ENCODE measurements around the gene TMEM244. TPM values are rescaled to one million over a fixed set of nuclear protein-coding genes. Genes with fewer than 3 reads are reported as not detected.
"Not testable (repeated sequence)": the region's sequence is repeated elsewhere in the genome, so short reads cannot be mapped to it uniquely, and the experiment has no call there.

The TMEM244 gene
- total and polyA plus RNA-seq, 2 donors: not detected

DNA sequence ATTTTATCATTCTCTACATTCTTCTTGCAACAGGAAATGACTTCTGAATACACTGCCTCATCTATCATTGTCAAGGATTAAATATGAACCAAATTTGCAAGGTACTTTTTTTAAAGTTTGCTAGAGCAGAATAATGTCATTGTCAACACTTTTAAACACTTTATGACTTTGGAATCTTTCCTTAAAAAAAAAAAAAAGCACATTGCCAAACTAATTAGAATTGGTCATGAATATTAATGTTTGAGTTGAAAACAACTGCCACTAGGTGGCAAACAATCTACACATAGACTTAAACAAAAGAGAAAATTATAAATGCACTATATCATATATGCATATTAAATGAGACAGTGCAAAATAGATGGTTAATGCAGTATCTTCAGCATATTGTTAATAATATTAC, 32.5 kb upstream of the TMEM244 start:
- no peaks in the 10 kb centered on the region for H3K4me1 ChIP-seq (ENCODE audit: control insufficient read depth in 2 of 2, insufficient read depth in 2 of 2, low read length in 2 of 2)

GRCh38 chr6:129890701-129891100, 29.6 kb upstream of the TMEM244 start:
- Histone ChIP-seq H3K36me3 (ENCODE audit: control insufficient read depth in 2 of 2, insufficient read depth in 2 of 2, low read length in 1 of 2) (no peaks in the 10 kb centered on the region), H3K4me1 (ENCODE audit: control insufficient read depth in 2 of 2, insufficient read depth in 2 of 2, low read length in 2 of 2) (no peaks in the 10 kb centered on the region), H3K27ac (ENCODE audit: low read depth in 1 of 2, low read length in 1 of 2) (no peak overlapping the region), H3K9me3 (ENCODE audit: control insufficient read depth in 2 of 2, insufficient read depth in 1 of 2, low read length in 1 of 2) (peaks cover 0 to 3% of the 10 kb centered on the region in 2 donors), H3K27me3 (ENCODE audit: control insufficient read depth in 2 of 2, insufficient read depth in 1 of 2, low read length in 1 of 2) (no peaks in the 10 kb centered on the region), H3K4me3 (ENCODE audit: low read length in 2 of 2) (no peak overlapping the region)
- 92% methylated on average over 4 of the region's 4 CpGs for WGBS
- no peak for DNase-seq (ENCODE audit: low read depth in 6 of 9, low spot score in 9 of 9)

More for the DNA sequence above, 32.5 kb upstream of the TMEM244 start:
- Histone ChIP-seq H3K9me3 (ENCODE audit: control insufficient read depth in 2 of 2, insufficient read depth in 1 of 2, low read length in 1 of 2) (no peaks in the 10 kb centered on the region), H3K36me3 (ENCODE audit: control insufficient read depth in 2 of 2, insufficient read depth in 2 of 2, low read length in 1 of 2) (no peaks in the 10 kb centered on the region), H3K27me3 (ENCODE audit: control insufficient read depth in 2 of 2, insufficient read depth in 1 of 2, low read length in 1 of 2) (no peaks in the 10 kb centered on the region), H3K4me3 (ENCODE audit: low read length in 2 of 2) (no peak overlapping the region), H3K27ac (ENCODE audit: low read depth in 1 of 2, low read length in 1 of 2) (no peak overlapping the region)
- DNase-seq (ENCODE audit: low read depth in 6 of 9, low spot score in 9 of 9): peak in 3 of 9 donors; percentile 13 to 35 (median 17)

GRCh38 chr6:129890164-129890563, 29.0 kb upstream of the TMEM244 start:
- DNase-seq (ENCODE audit: low read depth in 6 of 9, low spot score in 9 of 9): peak in 2 of 9 donors; percentile 6 to 15
- H3K4me1 ChIP-seq (ENCODE audit: control insufficient read depth in 2 of 2, insufficient read depth in 2 of 2, low read length in 2 of 2): no peaks in the 10 kb centered on the region
- no peaks in the 10 kb centered on the region for H3K36me3 ChIP-seq (ENCODE audit: control insufficient read depth in 2 of 2, insufficient read depth in 2 of 2, low read length in 1 of 2)
- H3K27me3 ChIP-seq (ENCODE audit: control insufficient read depth in 2 of 2, insufficient read depth in 1 of 2, low read length in 1 of 2): no peaks in the 10 kb centered on the region
- no peak overlapping the region for H3K4me3 ChIP-seq (ENCODE audit: low read length in 2 of 2)
- WGBS: 60% methylated on average over 2 of the region's 2 CpGs
- H3K9me3 ChIP-seq (ENCODE audit: control insufficient read depth in 2 of 2, insufficient read depth in 1 of 2, low read length in 1 of 2): peaks cover 0 to 3% of the 10 kb centered on the region in 2 donors
- H3K27ac ChIP-seq (ENCODE audit: low read depth in 1 of 2, low read length in 1 of 2): no peak overlapping the region

DNA sequence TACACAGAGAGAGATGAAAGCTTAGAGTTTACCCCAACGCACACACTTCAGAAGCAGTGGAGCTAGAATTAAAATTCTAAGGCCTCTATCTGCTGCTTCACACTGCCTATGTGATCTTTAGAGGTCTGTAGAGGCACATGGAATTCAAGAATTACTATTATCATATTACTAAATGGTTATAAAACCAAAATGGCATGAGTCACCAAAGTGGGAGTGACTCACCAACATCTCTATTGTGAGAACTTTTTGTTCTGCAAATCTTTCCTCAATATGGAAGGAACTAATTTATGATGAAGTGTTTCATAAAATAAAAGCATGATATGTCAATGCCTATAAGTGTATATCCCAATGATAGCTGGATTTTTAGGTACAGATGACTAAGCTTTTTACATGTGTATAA, 28.5 kb upstream of the TMEM244 start:
- WGBS: 84% methylated on average over 1 of the region's 1 CpG
- peaks cover 0 to 3% of the 10 kb centered on the region in 2 donors for H3K9me3 ChIP-seq (ENCODE audit: control insufficient read depth in 2 of 2, insufficient read depth in 1 of 2, low read length in 1 of 2)
- no peak for DNase-seq (ENCODE audit: low read depth in 6 of 9, low spot score in 9 of 9)
- H3K4me3 ChIP-seq (ENCODE audit: low read length in 2 of 2): no peak overlapping the region
- no peaks in the 10 kb centered on the region for H3K27me3 ChIP-seq (ENCODE audit: control insufficient read depth in 2 of 2, insufficient read depth in 1 of 2, low read length in 1 of 2)
- H3K27ac ChIP-seq (ENCODE audit: low read depth in 1 of 2, low read length in 1 of 2): no peak overlapping the region
- H3K4me1 ChIP-seq (ENCODE audit: control insufficient read depth in 2 of 2, insufficient read depth in 2 of 2, low read length in 2 of 2): no peaks in the 10 kb centered on the region
- no peaks in the 10 kb centered on the region for H3K36me3 ChIP-seq (ENCODE audit: control insufficient read depth in 2 of 2, insufficient read depth in 2 of 2, low read length in 1 of 2)

DNA sequence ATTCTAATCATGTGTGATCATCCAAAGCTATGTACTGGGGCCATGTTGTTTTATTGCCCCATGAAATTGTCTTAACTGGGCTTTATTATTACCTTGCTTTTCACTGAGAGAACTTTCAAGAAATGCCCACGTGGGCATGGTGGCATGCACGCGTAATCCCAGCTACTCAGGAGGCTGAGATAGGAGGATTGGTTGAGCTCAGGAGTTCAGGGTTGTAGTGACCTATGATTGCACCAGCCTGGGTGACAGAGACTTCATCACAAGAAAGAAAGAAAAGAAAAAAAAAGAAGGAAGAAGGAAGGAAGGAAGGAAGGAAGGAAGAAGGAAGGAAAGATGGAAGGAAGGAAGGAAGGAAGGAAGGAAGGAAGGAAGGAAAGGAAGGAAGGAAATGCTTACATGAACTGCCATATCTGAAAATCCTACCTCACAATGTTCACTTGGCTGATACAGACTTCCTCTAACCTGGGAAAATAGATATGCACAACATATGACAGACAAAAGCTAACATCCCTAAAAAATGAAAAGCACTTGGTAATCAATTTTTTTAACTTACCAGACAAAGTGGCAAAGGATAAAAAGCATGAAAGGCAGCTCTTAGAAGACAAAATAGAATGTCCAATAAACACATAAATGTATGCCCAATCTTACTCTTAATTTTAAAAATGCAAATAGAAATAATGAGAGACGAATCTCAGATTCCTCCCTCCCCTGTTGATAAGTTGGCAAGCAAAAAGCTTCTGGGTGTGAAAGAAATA, 25.5 kb upstream of the TMEM244 start:
- H3K36me3 ChIP-seq (ENCODE audit: control insufficient read depth in 2 of 2, insufficient read depth in 2 of 2, low read length in 1 of 2): no peaks in the 10 kb centered on the region
- H3K4me1 ChIP-seq (ENCODE audit: control insufficient read depth in 2 of 2, insufficient read depth in 2 of 2, low read length in 2 of 2): peaks cover 3 to 4% of the 10 kb centered on the region in 2 donors
- no peak overlapping the region for H3K27ac ChIP-seq (ENCODE audit: low read depth in 1 of 2, low read length in 1 of 2)
- no peak for DNase-seq (ENCODE audit: low read depth in 6 of 9, low spot score in 9 of 9)
- H3K27me3 ChIP-seq (ENCODE audit: control insufficient read depth in 2 of 2, insufficient read depth in 1 of 2, low read length in 1 of 2): no peaks in the 10 kb centered on the region
- H3K9me3 ChIP-seq (ENCODE audit: control insufficient read depth in 2 of 2, insufficient read depth in 1 of 2, low read length in 1 of 2): peaks cover 0 to 3% of the 10 kb centered on the region in 2 donors
- H3K4me3 ChIP-seq (ENCODE audit: low read length in 2 of 2): no peak overlapping the region
- WGBS: 90% methylated on average over 4 of the region's 4 CpGs

GRCh38 chr6:129884211-129884610, 23.1 kb upstream of the TMEM244 start:
- Histone ChIP-seq H3K4me3 (ENCODE audit: low read length in 2 of 2) (no peak overlapping the region), H3K27ac (ENCODE audit: low read depth in 1 of 2, low read length in 1 of 2) (no peak overlapping the region), H3K27me3 (ENCODE audit: control insufficient read depth in 2 of 2, insufficient read depth in 1 of 2, low read length in 1 of 2) (no peaks in the 10 kb centered on the region), H3K9me3 (ENCODE audit: control insufficient read depth in 2 of 2, insufficient read depth in 1 of 2, low read length in 1 of 2) (peaks cover 0 to 3% of the 10 kb centered on the region in 2 donors), H3K36me3 (ENCODE audit: control insufficient read depth in 2 of 2, insufficient read depth in 2 of 2, low read length in 1 of 2) (no peaks in the 10 kb centered on the region), H3K4me1 (ENCODE audit: control insufficient read depth in 2 of 2, insufficient read depth in 2 of 2, low read length in 2 of 2) (peaks cover 3 to 4% of the 10 kb centered on the region in 2 donors)
- no peak for DNase-seq (ENCODE audit: low read depth in 6 of 9, low spot score in 9 of 9)
- 97% methylated on average over 1 of the region's 1 CpG for WGBS

DNA sequence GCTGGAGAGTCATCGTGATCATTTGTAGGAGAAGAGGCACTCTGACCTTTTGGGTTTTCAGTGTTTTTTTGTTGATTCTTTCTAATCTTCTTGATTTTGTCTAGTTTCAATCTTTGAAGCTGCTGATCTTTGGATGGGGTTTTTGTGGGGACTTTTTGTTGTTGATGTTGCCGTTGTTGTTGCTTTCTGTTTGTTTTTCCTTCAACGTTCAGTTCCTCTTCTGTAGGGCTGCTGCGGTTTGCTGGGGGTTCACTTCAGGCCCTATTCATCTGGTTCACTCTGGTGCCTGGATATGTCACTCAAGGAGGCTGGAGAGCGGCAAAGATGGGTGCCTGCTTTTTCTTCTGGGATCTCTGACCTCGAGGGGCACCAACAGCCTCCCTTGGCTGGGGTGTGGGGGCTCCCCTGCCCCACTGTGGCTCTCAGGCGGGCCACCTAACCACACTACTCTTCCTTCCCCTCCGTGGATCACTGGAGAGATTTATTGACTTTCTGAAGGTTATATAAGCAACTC, 21.5 kb upstream of the TMEM244 start:
- Histone ChIP-seq H3K4me1 (ENCODE audit: control insufficient read depth in 2 of 2, insufficient read depth in 2 of 2, low read length in 2 of 2) (peaks cover 3 to 4% of the 10 kb centered on the region in 2 donors), H3K27ac (ENCODE audit: low read depth in 1 of 2, low read length in 1 of 2) (no peak overlapping the region), H3K36me3 (ENCODE audit: control insufficient read depth in 2 of 2, insufficient read depth in 2 of 2, low read length in 1 of 2) (no peaks in the 10 kb centered on the region), H3K9me3 (ENCODE audit: control insufficient read depth in 2 of 2, insufficient read depth in 1 of 2, low read length in 1 of 2) (peaks cover 0 to 3% of the 10 kb centered on the region in 2 donors), H3K4me3 (ENCODE audit: low read length in 2 of 2) (no peak overlapping the region), H3K27me3 (ENCODE audit: control insufficient read depth in 2 of 2, insufficient read depth in 1 of 2, low read length in 1 of 2) (no peaks in the 10 kb centered on the region)
- peak in 2 of 9 donors; percentile 8 to 14 for DNase-seq (ENCODE audit: low read depth in 6 of 9, low spot score in 9 of 9)
- WGBS: 22% methylated on average over 8 of the region's 8 CpGs

DNA sequence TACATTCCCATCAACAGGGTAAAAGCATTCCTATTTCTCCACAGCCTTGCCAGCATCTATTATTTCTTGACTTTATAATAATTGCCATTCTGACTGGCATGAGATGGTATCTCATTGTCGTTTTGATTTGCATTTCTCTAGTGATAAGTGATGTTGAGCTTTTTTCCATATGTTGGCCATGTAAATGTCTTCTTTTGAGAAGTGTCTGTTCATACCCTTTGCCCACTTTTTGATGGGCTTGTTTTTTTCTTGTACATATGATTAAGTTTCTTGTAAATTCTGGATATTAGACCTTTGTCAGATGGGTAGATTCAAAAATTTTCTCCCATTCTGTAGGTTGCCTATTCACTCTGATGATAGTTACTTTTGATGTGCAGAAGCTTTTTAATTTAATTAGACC, 16.8 kb upstream of the TMEM244 start:
- H3K4me3 ChIP-seq (ENCODE audit: low read length in 2 of 2); DNase-seq (ENCODE audit: low read depth in 6 of 9, low spot score in 9 of 9); H3K9me3 ChIP-seq (ENCODE audit: control insufficient read depth in 2 of 2, insufficient read depth in 1 of 2, low read length in 1 of 2); H3K27ac ChIP-seq (ENCODE audit: low read depth in 1 of 2, low read length in 1 of 2); H3K36me3 ChIP-seq (ENCODE audit: control insufficient read depth in 2 of 2, insufficient read depth in 2 of 2, low read length in 1 of 2); H3K27me3 ChIP-seq (ENCODE audit: control insufficient read depth in 2 of 2, insufficient read depth in 1 of 2, low read length in 1 of 2); H3K4me1 ChIP-seq (ENCODE audit: control insufficient read depth in 2 of 2, insufficient read depth in 2 of 2, low read length in 2 of 2): not testable (repeated sequence)
- 91% methylated on average over 1 of the region's 1 CpG for WGBS

DNA sequence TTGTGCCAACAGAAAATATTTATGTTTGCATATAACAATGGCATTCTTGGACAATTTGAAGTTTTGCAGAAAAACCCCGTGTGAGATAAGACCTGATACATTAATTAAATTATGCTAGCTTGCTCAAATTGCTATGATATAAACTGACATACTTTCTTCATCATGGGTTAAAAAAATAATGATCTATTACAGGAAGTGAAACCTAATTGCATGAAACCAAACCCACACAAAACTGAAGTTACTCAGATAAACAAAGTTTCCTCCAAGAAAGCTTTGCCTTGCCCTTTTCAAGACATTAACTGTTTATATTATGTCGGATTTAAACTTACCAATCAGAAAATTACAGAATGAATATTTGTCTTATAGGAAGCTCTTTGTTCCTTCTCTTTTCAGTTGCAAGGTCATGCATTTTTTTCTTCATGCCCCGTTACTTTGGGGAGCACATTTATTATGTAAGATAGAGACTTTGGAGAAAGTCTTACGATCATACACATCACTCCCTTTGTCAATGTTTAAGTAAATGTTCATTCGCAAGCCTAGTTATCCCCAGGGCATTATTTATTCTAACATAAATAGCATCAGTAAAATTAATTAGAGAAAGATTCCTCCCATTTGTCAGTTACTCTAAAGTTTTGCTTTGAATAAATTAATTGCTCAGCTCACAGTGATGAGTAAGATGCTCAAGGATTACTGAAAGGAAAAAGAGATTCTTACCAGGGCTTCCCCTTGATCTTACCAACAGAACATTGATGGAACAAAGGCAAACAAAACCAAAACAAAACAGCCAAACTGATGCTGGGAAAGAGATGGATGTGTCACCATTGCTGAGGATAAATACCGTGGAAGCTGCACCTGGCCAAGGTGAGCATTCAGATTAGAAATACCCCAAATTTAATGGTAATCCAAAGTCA, 14.8 kb upstream of the TMEM244 start:
- Histone ChIP-seq H3K36me3 (ENCODE audit: control insufficient read depth in 2 of 2, insufficient read depth in 2 of 2, low read length in 1 of 2) (no peaks in the 10 kb centered on the region), H3K27ac (ENCODE audit: low read depth in 1 of 2, low read length in 1 of 2) (no peak overlapping the region), H3K4me1 (ENCODE audit: control insufficient read depth in 2 of 2, insufficient read depth in 2 of 2, low read length in 2 of 2) (no peaks in the 10 kb centered on the region), H3K9me3 (ENCODE audit: control insufficient read depth in 2 of 2, insufficient read depth in 1 of 2, low read length in 1 of 2) (no peaks in the 10 kb centered on the region), H3K4me3 (ENCODE audit: low read length in 2 of 2) (no peak overlapping the region), H3K27me3 (ENCODE audit: control insufficient read depth in 2 of 2, insufficient read depth in 1 of 2, low read length in 1 of 2) (no peaks in the 10 kb centered on the region)
- WGBS: 95% methylated on average over 6 of the region's 6 CpGs
- DNase-seq (ENCODE audit: low read depth in 6 of 9, low spot score in 9 of 9): no peak

All from thymus (tissue), 11 donors.